Type B pancreatic cell (in vitro differentiated cells): ENCODE results near the gene GPR158. TPM values are rescaled to one million over a fixed set of nuclear protein-coding genes. Genes with fewer than 3 reads are reported as not detected.

Experiments
- DNase-seq: peaks from one replicate; pipeline ENCODE4 v3.0.0; 2021; ENCODE audit warnings: mixed read lengths; ENCODE audit not compliant: unreplicated experiment; ENCODE audit errors: extremely low spot score
- H3K27ac Mint-ChIP-seq: 2 replicates; pipeline ENCODE4 v1.8.0; 2021; ENCODE audit warnings: mild to moderate bottlenecking, mixed read lengths
- H3K27me3 Mint-ChIP-seq: 2 replicates; pipeline ENCODE4 v1.8.0; 2021; ENCODE audit warnings: mixed read lengths
- H3K36me3 Mint-ChIP-seq: 2 replicates; pipeline ENCODE4 v1.8.0; 2021; ENCODE audit warnings: mixed read lengths
- H3K4me1 Mint-ChIP-seq: one replicate; pipeline ENCODE4 v1.8.0; 2021; ENCODE audit warnings: mixed read lengths; ENCODE audit not compliant: unreplicated experiment
- H3K4me3 Mint-ChIP-seq: 2 replicates; pipeline ENCODE4 v1.8.0; 2021; ENCODE audit warnings: mild to moderate bottlenecking, mixed read lengths
- H3K9me3 Mint-ChIP-seq: 2 replicates; pipeline ENCODE4 v1.8.0; 2021; ENCODE audit warnings: mixed read lengths
- CTCF ChIP-seq: fragments of 200-600 bp; sonication (generic); conservative IDR thresholded peaks from 2 replicates; pipeline ENCODE4 v1.5.0; 2021; ENCODE audit warnings: antibody characterized with exemption, mild to moderate bottlenecking
- total RNA-seq: library from RNA; stranded (reverse); gene quantifications from 2 replicates; pipeline ENCODE4 v1.2.1, GENCODE V29; 2021; ENCODE audit warnings: low replicate concordance

GPR158 gene
- total RNA-seq, 1 donor from 2014 or later: 3.6 TPM

- no peaks in the 10 kb centered on the region for H3K9me3 Mint-ChIP-seq
- no peak for TF ChIP-seq CTCF
- DNase-seq: no peak
- peaks cover 51% of the 10 kb centered on the region for H3K27me3 Mint-ChIP-seq
- no peak overlapping the region for H3K27ac Mint-ChIP-seq
- no peak overlapping the region for H3K4me3 Mint-ChIP-seq
- H3K36me3 Mint-ChIP-seq: no peaks in the 10 kb centered on the region
- no peaks in the 10 kb centered on the region for H3K4me1 Mint-ChIP-seq
These were observed 6.0 kb downstream of the GPR158 start for GRCh38 chr10:25180801-25181200.

- DNase-seq: no peak
- no peak for TF ChIP-seq CTCF
- Mint-ChIP-seq H3K9me3 (no peaks in the 10 kb centered on the region), H3K36me3 (no peaks in the 10 kb centered on the region), H3K27ac (no peak overlapping the region), H3K4me1 (no peaks in the 10 kb centered on the region), H3K27me3 (peaks cover 40% of the 10 kb centered on the region), H3K4me3 (no peak overlapping the region)
These were observed 7.8 kb downstream of the GPR158 start for GRCh38 chr10:25182636-25183035.

- no peak for DNase-seq
- H3K4me3 Mint-ChIP-seq: no peak overlapping the region
- H3K27ac Mint-ChIP-seq: no peak overlapping the region
- no peaks in the 10 kb centered on the region for H3K9me3 Mint-ChIP-seq
- no peak for TF ChIP-seq CTCF
- peaks cover 6% of the 10 kb centered on the region for H3K27me3 Mint-ChIP-seq
- no peaks in the 10 kb centered on the region for H3K36me3 Mint-ChIP-seq
- no peaks in the 10 kb centered on the region for H3K4me1 Mint-ChIP-seq
These were observed 16.5 kb downstream of the GPR158 start for GRCh38 chr10:25191162-25191895.

- Mint-ChIP-seq H3K27ac (no peak overlapping the region), H3K4me1 (no peaks in the 10 kb centered on the region), H3K9me3 (no peaks in the 10 kb centered on the region), H3K4me3 (no peak overlapping the region), H3K27me3 (no peaks in the 10 kb centered on the region), H3K36me3 (no peaks in the 10 kb centered on the region)
- TF ChIP-seq CTCF: no peak
- DNase-seq: no peak
These were observed 23.4 kb downstream of the GPR158 start for GRCh38 chr10:25198151-25198550.

GRCh38 chr10:25206693-25207414 is 32.1 kb downstream of the GPR158 start:
- H3K9me3 Mint-ChIP-seq: no peaks in the 10 kb centered on the region
- no peak overlapping the region for H3K27ac Mint-ChIP-seq
- DNase-seq: no peak
- no peaks in the 10 kb centered on the region for H3K36me3 Mint-ChIP-seq
- no peaks in the 10 kb centered on the region for H3K27me3 Mint-ChIP-seq
- TF ChIP-seq CTCF: no peak
- no peak overlapping the region for H3K4me3 Mint-ChIP-seq
- H3K4me1 Mint-ChIP-seq: no peaks in the 10 kb centered on the region
